Cortex of kidney (tissue), 1 donor: Measurements from ENCODE around the gene FRMD4B.
"Not testable (repeated sequence)": the region's sequence is repeated elsewhere in the genome, so short reads cannot be mapped to it uniquely, and the experiment has no call there.

Experiments used
- DNase-seq: peaks from one replicate; lab custom pipeline; 2025; lab: John Stamatoyannopoulos, UW

Gene FRMD4B

GRCh38 chr3:69283913-69284611 lies 101.8 kb downstream of the FRMD4B start:
- no peak for DNase-seq

DNA sequence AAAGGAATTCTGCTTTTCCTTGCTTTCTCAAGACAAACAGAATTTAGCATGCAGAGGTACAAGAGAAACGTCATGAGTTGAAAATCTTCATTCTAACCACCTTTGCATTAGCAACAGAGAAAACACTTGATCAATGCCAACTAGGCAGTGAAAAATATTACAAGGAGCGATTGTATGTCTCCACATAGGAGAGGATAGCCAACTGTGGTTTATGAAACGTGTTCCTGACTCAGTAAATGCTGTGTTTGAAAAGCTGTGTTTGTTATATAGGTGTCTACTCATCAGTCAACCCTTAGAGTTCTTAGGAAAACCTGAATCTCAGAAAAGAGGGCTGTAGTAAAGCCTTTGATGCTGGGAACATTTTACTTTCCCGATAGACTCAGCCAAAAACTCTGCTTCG lies 102.4 kb downstream of the FRMD4B start:
- no peak for DNase-seq

- no peak for DNase-seq
Measured at GRCh38 chr3:69282181-69282580, 103.7 kb downstream of the FRMD4B start.

- DNase-seq, result not testable (repeated sequence)
Measured at GRCh38 chr3:69277403-69277802, 108.5 kb downstream of the FRMD4B start.

DNA sequence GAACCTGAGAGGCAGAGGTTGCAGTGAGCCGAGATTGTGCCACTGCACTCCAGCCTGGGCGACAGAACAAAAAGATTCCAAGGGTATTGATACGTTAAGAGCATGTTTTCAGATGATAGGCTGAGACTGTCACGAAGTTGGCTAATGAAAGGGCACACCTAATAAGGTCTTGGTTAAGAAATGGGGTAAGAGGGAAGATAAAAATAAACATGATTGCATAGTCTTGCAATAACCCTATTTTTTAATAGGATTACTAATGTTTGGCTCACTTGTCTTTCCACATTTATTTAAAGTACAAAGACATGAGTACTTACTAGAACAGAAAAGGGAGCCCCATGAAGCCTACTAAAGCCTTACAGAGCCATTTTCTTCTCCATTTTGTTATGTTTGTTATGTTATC lies 109.0 kb downstream of the FRMD4B start:
- no peak for DNase-seq

GRCh38 chr3:69276191-69276590 lies 109.7 kb downstream of the FRMD4B start:
- not testable (repeated sequence) for DNase-seq

DNA sequence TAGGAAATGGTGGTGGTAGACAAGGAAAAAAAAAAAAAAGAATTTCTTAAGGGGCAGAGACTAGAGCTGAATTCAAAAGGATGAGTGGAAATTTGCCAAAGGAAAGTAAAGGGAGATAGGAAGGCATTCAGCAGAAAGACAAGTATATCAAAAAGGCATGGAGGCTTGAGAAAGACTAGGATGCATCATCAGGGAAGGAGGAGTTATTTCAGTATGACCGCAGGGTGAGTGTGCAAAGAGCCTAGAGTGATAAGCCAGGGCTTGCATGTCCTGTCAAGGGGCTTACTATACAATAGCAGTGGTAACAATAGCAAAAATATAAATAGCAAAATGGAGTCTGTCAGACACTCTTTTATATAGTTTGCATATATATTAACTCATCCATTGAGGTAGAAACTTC lies 112.0 kb downstream of the FRMD4B start:
- DNase-seq, result no peak

DNA sequence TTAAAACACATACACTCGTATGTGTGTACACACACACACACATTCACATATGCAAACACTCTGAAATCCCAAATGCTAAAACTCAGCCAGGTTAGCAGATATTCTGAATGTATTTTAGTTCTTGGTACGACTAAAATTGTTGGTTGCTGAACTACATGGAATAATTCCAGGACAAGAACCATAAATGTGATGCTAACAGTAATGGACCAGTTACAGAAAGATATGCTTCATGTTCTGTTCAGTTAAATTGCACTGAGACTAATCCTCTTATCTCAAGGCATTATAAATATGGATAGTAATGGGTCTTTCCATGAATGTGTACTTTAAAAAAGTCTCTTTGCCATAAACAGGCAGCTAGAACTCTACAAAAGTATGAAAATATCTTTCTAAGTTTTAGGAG lies 113.3 kb downstream of the FRMD4B start:
- DNase-seq, result no peak

DNA sequence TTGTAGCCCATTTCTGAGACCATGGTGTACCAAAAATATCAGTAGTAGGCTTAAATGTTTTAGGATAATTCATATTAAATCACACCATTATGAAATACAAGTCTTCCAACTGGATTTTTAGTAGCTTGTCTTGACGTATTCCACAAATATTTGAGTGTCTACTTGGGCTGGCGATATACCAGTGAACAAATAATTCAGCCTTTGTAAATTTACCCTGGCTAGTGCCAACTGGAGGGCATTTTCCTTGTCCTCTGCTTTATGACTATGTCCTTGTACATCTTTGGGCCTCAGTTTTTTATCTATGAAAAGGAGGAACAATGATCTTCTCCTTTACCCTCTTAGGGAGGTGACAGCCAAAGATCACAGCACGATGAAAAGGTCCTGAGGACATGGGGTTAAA lies 114.8 kb downstream of the FRMD4B start:
- no peak for DNase-seq

DNA sequence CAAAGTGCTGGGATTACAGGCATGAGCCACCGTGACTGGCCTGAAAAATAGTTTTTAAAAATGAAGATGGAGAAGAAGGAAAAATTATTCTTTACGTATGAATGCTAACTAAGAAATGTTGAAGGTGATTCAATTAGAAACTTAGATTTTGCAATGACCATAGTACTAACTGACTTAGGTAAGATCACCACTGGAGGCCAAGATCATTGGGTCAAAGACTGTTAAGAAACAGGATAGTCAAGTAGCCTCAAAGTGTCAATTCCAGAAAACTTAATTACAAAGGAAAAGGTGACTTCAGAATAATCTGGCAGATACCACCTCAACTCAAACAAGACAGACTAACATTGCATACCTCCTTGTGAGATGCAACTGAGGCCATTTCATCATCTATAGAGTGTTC lies 119.3 kb downstream of the FRMD4B start:
- no peak for DNase-seq

DNA sequence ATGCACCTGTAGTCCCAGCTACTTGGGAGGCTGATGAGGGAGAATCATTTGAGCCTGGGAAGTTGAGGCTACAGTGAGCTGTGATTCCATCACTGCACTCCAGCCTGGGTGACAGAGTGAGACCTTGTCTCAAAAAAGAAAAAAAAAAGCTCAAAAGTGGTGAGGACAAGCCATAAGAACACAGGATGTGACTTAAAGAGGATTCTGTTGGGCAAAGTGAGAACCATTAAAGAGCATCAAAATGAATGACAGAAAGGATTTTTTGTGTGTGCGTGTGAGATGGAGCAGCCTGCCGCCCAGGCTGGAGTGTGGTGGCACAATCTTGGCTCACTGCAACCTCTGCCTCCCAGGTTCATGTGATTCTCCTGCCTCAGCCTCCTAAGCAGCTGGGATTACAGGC lies 119.8 kb downstream of the FRMD4B start:
- not testable (repeated sequence) for DNase-seq

DNA sequence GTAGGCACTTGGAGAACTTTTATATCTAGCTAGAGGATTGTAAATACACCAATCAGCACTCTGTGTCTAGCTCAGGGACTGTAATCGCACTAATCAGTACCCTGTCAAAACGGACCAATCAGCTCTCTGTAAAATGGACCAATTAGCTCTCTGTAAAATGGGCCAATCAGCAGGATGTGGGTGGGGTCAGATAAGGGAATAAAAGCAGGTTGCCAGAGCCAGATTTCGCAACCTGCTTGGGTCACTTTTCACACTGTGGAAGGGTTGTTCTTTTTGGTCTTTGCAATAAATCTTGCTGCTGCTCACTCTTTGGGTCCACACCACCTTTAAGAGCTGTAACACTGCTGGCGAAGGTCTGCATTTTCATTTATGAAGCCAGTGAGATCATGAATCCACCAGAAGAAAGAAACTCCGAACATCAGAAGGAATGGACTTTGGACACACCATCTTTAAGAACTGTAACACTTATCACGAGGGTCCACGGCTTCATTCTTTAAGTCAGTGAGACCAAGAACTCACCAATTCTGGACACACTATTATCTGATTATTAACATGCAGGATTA lies 125.0 kb downstream of the FRMD4B start:
- DNase-seq, result not testable (repeated sequence)

DNA sequence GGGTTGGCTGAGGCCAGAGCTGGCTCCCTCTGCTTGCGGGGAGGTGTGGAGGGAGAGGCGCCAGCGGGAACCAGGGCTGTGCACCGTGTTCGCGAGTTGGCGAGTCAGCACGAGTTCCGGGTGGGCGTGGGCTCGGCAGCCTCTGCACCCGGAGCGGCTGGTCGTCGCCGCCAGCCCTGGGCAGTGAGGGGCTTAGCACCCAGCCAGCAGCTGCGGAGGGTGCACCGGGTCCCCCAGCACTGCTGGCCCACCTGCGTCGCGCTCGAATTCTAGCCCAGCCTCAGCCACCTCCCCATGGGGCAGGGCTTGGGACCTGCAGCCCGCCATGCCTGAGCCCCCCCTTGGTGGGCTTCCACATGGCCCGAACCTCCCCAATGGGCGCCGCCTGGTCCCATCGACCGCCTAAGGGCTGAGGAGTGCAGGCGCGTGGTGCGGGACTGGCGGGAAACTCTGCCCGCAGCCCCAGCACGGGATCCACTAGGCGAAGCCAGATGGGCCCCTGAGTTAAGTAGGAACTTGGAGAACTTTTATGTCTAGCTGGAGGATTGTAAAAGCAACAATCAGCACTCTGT lies 125.6 kb downstream of the FRMD4B start:
- DNase-seq, result no peak

- DNase-seq, result no peak
Measured at GRCh38 chr3:69259125-69259524, 126.8 kb downstream of the FRMD4B start.

- no peak for DNase-seq
Measured at GRCh38 chr3:69255928-69256327, 130.0 kb downstream of the FRMD4B start.

- DNase-seq, result no peak
Measured at GRCh38 chr3:69254351-69254750, 131.5 kb downstream of the FRMD4B start.

DNA sequence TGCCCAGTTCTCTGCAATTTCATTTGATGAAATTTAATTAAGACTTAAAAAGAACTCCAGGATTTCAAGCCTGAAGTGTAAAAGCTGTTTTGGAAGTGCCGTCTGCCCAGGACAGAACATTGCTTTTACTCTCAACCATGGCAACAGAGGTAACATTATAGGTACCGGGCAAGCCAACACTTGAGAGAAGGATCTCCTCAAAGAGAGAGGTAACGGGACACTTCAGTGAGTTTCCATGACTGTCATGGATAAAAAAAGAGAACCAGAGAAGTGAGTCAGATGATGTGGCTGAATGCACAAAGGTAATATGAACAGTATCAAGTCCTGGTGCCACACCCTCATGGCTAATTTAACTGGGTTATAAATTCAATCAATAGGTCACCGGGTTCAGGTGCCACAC lies 133.3 kb downstream of the FRMD4B start:
- no peak for DNase-seq

DNA sequence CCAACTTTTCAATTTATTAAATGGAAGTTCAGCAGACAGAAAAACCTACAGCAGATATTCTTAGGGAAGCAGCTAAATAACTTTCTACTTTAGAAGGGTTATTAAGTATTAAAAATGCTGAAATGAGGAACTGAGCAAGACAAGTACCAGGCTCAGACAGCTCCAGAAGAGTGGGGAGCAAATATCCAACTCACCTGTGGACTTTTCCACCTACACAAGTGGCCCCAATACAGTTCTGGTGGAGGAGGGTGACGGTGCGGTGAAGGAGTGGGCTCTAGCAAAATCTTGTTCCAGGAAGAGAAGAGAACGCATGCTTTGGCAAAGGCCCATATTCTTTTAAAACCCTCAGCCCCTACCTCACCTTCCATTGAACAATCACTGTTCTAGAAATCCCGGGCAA lies 133.7 kb downstream of the FRMD4B start:
- DNase-seq, result no peak

GRCh38 chr3:69251078-69251805 lies 134.6 kb downstream of the FRMD4B start:
- DNase-seq, result no peak

DNA sequence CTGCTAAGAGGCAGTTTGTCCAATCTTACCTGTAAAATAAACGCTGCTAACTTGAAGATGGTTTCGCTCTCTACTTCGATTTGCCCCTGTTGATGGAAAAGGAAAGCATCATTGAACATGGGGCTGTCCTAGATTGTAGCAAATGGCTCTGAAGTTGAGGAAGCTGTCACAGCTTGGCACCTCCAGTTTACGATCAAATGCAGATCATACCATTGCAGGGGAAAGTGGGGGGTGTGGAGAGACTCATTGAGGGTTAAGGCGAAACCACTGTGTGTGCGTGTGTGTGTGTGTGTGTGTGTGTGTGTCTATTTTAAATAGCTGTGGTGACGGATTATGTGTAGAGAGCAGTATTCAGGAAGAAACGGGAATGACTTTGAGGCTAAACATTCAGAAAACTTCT lies 135.9 kb downstream of the FRMD4B start:
- DNase-seq, result no peak

GRCh38 chr3:69249001-69249400 lies 136.9 kb downstream of the FRMD4B start:
- no peak for DNase-seq

GRCh38 chr3:69248436-69248835 lies 137.5 kb downstream of the FRMD4B start:
- no peak for DNase-seq

- DNase-seq, result no peak
Measured at GRCh38 chr3:69246612-69247011, 139.3 kb downstream of the FRMD4B start.
